HG03521 (cell line): ENCODE results near the gene RFPL3.
"Not testable (repeated sequence)": the region's sequence is repeated elsewhere in the genome, so short reads cannot be mapped to it uniquely, and the experiment has no call there.

Experiments used
- ATAC-seq: cut with Tn5 transposase; IDR thresholded peaks from one replicate; pipeline ENCODE4 v1.9.1; 2021; ENCODE audit warnings: mild to moderate bottlenecking, moderate library complexity; ENCODE audit not compliant: unreplicated experiment

The RFPL3 gene

GRCh38 chr22:32352681-32353080 lies 5.0 kb upstream of the RFPL3 start:
- ATAC-seq = no peak

GRCh38 chr22:32353292-32353691 lies 4.4 kb upstream of the RFPL3 start:
- no peak for ATAC-seq

- no peak for ATAC-seq
Measured at GRCh38 chr22:32353840-32354239, 3.8 kb upstream of the RFPL3 start.

- no peak for ATAC-seq
Measured at GRCh38 chr22:32354360-32355351, 3.0 kb upstream of the RFPL3 start.

GRCh38 chr22:32355760-32356159 lies 1.9 kb upstream of the RFPL3 start:
- ATAC-seq = no peak

- not testable (repeated sequence) for ATAC-seq
Measured at GRCh38 chr22:32360096-32360495, 2.4 kb downstream of the RFPL3 start.

GRCh38 chr22:32361257-32361656 lies 3.6 kb downstream of the RFPL3 start:
- no peak for ATAC-seq

GRCh38 chr22:32364210-32364609 lies 6.5 kb downstream of the RFPL3 start:
- ATAC-seq = no peak

- no peak for ATAC-seq
Measured at GRCh38 chr22:32375678-32376450, 18.2 kb downstream of the RFPL3 start.

- ATAC-seq = no peak
Measured at GRCh38 chr22:32376681-32377080, 19.0 kb downstream of the RFPL3 start.

GRCh38 chr22:32378707-32379272 lies 21.1 kb downstream of the RFPL3 start:
- ATAC-seq = no peak

- ATAC-seq = no peak
Measured at GRCh38 chr22:32380991-32381390, 23.3 kb downstream of the RFPL3 start.

GRCh38 chr22:32385681-32386080 lies 28.0 kb downstream of the RFPL3 start:
- no peak for ATAC-seq

GRCh38 chr22:32389685-32390084 lies 32.0 kb downstream of the RFPL3 start:
- ATAC-seq = no peak

- no peak for ATAC-seq
Measured at GRCh38 chr22:32395107-32395506, 37.4 kb downstream of the RFPL3 start.

GRCh38 chr22:32396255-32396654 lies 38.6 kb downstream of the RFPL3 start:
- no peak for ATAC-seq

- ATAC-seq = no peak
Measured at GRCh38 chr22:32396746-32397145, 39.1 kb downstream of the RFPL3 start.

- no peak for ATAC-seq
Measured at GRCh38 chr22:32401486-32401885, 43.8 kb downstream of the RFPL3 start.

GRCh38 chr22:32404021-32404420 lies 46.4 kb downstream of the RFPL3 start:
- ATAC-seq = no peak

GRCh38 chr22:32407312-32407711 lies 49.6 kb downstream of the RFPL3 start:
- no peak for ATAC-seq

- ATAC-seq = no peak
Measured at GRCh38 chr22:32407936-32408335, 50.3 kb downstream of the RFPL3 start.
